Retinal pigment epithelial cell (primary cell): ENCODE results near the gene CHSY1.

Experiments
- DNase-seq: peaks from one replicate; pipeline ENCODE4 v3.0.0-alpha.2; 2010; ENCODE audit warnings: low read depth
- H3K4me3 ChIP-seq: 2 replicates; pipeline ENCODE4 v1.5.1; 2011; ENCODE audit warnings: mild to moderate bottlenecking, low read length, control low read depth, moderate library complexity
- TF ChIP-seq, protein P1 (sequence below): conservative IDR thresholded peaks from 2 replicates; pipeline ENCODE4 v1.5.1; 2011; ENCODE audit warnings: low read depth, low read length, control low read depth, inconsistent platforms

The CHSY1 gene

DNA sequence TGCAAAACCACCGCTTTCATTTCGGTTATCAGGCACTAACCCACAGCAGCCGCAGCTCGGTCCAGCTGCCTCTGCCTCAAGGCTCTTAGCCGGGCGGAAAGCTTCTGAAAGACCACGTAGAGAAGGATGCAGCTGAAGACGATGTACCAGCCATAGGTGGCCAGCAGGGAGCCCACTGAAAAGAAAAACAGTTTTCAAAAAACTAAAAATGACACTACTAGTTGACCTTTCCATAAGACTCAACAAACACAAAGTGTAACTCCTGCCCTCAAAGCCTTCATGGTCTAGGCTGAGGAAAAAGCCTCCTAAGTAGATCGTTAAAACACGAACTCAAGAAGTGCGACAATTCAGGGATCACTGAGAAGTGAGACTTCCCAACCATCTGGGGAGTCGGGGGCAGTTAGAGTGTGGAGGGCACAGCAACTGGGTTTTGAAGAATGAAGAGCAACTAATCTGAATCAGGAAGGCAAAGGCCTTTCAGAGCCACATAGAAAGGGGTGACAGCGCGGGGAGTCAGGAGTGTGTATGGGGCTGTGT lies 24.7 kb upstream of the CHSY1 start:
- H3K4me3 ChIP-seq: peak overlapping the region; percentile 95
- TF ChIP-seq, protein P1, sequence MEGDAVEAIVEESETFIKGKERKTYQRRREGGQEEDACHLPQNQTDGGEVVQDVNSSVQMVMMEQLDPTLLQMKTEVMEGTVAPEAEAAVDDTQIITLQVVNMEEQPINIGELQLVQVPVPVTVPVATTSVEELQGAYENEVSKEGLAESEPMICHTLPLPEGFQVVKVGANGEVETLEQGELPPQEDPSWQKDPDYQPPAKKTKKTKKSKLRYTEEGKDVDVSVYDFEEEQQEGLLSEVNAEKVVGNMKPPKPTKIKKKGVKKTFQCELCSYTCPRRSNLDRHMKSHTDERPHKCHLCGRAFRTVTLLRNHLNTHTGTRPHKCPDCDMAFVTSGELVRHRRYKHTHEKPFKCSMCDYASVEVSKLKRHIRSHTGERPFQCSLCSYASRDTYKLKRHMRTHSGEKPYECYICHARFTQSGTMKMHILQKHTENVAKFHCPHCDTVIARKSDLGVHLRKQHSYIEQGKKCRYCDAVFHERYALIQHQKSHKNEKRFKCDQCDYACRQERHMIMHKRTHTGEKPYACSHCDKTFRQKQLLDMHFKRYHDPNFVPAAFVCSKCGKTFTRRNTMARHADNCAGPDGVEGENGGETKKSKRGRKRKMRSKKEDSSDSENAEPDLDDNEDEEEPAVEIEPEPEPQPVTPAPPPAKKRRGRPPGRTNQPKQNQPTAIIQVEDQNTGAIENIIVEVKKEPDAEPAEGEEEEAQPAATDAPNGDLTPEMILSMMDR: peak; percentile 57
- no peak for DNase-seq

DNA sequence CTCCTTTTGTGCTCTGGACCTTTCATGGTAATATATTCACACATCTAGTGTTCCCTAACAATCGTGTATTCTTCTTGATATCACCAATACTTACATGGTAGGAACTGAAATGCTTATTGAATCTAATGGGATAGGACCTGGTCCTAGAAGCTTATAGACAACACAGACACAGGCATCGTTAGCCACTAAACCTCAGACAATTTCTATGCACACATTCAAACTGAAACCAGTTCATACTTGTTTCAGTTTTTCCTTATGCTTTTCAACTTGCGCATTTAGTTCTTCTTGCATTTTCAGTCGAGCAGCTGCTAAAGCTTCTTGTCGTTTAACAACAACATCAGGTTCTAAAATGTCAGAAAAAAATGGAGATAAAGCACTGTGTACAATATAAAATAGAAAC lies 23.2 kb upstream of the CHSY1 start:
- H3K4me3 ChIP-seq: no peak overlapping the region
- no peak for DNase-seq
- TF ChIP-seq, protein P1: no peak

DNA sequence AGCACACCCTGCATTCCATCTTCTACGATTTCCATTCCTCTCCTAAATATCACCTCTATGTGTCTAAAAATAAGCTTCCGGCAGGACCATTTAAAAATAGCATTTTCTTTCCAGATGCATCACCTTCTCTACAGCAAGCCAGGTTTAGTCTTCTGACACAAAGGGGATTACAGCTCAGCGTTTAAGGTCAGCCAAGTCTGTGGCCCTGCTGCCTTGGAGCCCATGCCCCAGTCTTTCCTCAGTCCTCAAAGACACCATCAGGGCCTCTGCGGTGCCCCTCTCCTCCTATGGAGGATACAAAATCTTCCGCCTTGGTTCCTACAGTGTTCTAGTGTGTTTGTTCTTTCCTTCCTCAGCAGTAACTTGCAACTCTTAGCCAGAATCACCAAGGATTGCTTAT lies 21.7 kb upstream of the CHSY1 start:
- no peak for DNase-seq
- H3K4me3 ChIP-seq: no peak overlapping the region

GRCh38 chr15:101272584-101272983 lies 20.7 kb upstream of the CHSY1 start:
- DNase-seq: no peak
- H3K4me3 ChIP-seq: no peak overlapping the region
- TF ChIP-seq, protein P1: no peak

More for the DNA sequence above, 21.7 kb upstream of the CHSY1 start:
- TF ChIP-seq, protein P1: no peak

DNA sequence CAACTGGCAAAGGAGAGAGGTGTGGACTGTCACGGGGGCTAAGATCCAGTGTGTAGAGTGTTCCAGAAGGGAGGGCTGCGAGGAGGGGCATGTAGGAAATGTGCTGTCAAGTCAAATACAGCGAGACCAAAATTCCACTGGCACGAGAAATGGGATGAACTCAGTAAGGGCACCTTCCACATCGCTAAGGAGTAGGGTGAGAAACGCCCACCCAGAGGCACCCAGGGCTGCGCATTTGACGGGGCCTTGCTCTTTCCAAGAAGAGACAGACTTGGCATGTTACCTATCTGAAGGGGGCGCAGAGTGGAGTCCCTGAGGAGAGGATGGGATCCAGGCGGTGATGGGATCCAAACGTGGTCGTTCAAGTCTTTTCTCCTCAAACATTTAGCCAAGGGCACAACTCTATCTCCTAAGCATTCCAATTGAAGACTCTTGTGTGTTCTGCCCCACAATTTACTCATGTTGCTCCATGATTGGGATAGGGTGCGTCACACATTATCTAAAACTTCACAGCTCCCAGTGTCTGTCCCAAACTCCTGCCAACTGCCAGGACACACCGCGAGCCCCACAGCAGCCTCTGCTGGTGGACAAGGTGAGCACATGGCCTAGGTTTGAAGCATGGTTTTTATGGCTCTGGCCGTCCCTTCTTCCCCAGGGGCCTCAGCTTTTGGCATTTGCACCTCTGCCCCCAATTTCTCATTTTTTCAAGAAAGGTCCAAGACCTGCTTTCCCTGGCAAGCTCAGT lies 17.8 kb upstream of the CHSY1 start:
- no peak for DNase-seq
- H3K4me3 ChIP-seq: no peak overlapping the region
- TF ChIP-seq, protein P1: peak; percentile 55

DNA sequence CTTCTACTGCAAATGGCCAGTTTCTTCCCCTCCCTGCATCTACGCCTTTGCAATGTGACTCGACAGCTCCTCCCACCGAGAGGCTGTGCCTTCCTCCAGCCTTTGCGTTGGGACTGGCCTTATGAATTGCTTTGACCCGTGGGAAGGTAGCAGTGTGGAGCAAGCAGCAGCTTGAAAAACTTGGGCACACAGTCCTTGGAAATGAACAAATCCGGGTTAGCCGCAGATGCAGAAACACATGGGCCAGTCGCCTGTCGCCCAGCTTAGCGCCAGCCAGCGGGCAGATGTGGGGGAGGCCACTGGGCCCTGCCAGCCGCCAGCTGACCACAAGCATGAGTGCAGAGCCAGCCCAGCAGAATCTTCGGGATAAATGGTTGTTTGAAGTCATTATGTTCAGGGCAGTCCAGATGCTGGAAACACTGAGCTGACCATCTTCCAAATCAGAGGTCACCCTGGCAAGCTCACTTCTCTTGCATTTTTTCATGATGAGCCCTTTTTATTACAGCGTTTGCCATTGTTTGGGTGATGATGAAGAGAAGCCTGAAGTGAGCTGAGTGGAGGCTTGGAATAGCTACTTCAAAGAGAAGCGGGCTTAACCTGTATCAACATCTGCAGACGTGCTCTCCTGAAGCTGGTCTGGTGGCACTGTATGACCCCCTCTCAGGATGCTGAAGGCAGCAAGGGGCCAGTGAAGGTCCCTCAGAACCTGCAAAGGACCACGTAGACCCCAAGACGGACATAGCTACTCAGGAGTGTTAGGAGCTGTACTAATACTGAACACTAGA lies 15.7 kb upstream of the CHSY1 start:
- no peak overlapping the region for H3K4me3 ChIP-seq
- no peak for DNase-seq
- TF ChIP-seq, protein P1: no peak
